GM20000 (cell line): ENCODE results near the gene PIPOX.
"Not testable (repeated sequence)": the region's sequence is repeated elsewhere in the genome, so short reads cannot be mapped to it uniquely, and the experiment has no call there.

Experiments
- DNase-seq: peaks from one replicate; pipeline ENCODE4 v3.0.0; 2012; ENCODE audit warnings: low spot score
- TF ChIP-seq, protein P1 (sequence below): IDR thresholded peaks from 2 replicates; pipeline ENCODE4 v1.5.1; 2012; ENCODE audit warnings: mild to moderate bottlenecking, control low read depth; ENCODE audit errors: extremely low read depth, missing control alignments

The PIPOX gene

DNA sequence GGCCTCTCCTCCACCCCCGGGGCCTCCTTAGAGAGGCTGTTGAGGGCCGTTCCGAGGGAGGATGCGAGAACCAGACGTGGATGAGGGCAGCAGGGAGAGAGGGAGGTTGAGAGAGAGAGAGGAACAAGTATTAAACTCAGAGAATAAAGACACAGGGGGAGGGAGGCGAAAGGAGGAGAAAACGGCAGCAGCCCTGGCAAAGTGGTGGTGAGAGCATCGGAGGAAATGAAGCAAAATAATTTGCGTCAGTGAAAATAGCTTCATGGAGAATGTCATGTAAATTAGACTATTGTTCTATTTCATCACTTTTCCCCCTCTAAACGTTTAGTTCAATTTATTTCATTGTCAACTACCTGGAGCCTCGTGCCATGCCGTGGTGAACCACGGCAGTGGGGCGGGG lies 38.0 kb downstream of the PIPOX start:
- no peak for DNase-seq
- TF ChIP-seq, protein P1, sequence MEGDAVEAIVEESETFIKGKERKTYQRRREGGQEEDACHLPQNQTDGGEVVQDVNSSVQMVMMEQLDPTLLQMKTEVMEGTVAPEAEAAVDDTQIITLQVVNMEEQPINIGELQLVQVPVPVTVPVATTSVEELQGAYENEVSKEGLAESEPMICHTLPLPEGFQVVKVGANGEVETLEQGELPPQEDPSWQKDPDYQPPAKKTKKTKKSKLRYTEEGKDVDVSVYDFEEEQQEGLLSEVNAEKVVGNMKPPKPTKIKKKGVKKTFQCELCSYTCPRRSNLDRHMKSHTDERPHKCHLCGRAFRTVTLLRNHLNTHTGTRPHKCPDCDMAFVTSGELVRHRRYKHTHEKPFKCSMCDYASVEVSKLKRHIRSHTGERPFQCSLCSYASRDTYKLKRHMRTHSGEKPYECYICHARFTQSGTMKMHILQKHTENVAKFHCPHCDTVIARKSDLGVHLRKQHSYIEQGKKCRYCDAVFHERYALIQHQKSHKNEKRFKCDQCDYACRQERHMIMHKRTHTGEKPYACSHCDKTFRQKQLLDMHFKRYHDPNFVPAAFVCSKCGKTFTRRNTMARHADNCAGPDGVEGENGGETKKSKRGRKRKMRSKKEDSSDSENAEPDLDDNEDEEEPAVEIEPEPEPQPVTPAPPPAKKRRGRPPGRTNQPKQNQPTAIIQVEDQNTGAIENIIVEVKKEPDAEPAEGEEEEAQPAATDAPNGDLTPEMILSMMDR, result no peak

DNA sequence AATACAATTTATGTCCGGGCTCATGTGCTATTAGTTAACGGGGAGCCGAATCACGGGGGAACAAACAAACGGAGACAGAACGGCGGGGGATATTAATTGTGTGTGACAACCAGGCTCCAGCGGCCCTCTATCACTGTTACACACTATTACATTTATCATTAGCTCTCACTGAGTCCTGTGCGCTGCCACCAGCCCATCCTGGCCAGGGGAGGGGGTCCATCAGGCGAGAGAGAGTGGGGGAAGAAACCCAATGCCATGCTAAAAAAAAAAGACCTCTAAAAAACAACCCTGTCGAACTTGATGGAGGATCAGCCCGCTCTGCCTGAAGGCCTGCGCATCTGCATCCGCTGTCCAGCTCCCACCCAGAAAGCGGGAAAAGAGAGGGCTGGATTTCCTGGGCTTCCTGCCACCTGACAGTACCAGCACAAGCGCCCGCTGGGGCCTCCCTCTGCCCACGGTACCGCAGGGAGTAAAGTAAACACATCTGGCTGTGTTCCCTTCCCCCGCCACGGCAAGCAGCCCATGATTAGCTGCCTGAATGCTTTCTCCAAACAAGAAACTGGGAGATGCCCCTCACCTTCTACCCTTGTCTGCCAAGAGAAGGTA lies 41.7 kb downstream of the PIPOX start:
- TF ChIP-seq, protein P1, result no peak
- no peak for DNase-seq

GRCh38 chr17:29085223-29085622 lies 42.3 kb downstream of the PIPOX start:
- TF ChIP-seq, protein P1, result no peak
- no peak for DNase-seq

DNA sequence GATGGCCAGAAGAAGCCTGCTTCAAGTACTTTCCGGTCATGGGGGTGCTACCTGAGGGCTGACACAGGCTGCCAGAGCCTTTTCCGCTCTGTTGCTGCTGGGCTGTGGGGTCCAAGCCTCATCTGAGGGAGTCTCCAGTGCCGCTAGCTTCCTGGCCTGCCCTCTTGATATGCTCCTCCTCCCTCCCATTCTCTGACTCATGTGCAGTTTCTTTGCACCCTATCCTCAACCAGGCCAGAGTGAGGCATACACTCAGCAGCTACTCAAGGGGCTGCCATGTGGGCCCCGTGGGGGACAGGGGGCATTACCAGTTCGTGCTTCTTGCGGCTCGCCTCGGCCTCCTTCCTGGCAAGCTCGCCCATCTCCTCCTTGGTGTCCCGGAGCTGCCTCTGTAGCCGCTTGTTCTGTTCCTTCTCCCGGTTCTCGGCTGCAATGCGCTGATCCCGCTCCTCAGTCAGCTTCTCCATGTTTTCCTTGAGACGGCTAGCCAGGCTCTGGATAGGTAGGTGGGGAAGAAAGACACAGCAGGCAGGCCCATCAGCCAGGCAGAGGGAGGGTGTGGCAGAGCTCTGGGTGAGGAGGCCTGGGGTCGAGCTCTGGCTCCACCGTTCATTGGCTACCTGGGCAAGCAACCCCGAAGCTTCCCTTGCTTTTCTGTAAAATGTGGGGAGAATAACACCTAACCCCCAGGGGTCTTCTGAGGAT lies 43.8 kb downstream of the PIPOX start:
- TF ChIP-seq, protein P1, result no peak
- no peak for DNase-seq

DNA sequence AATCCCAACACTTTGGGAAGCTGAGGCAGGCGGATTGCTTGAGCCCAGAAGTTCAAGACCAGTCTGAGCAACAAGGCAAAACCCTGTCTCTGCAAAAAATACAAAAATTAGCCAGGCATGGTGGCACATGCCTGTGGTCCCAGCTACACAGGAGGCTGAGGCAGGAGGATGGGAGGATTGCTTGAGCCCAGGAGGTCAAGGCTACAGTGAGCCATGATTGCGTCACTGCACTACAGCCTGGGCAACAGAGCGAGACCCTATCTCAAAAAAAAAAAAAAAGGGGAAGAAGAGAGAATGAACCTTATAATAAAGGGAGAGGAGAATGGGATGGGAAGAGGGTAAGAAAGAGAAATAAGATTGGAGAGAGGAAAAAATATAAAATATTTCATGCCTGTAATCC lies 45.8 kb downstream of the PIPOX start:
- not testable (repeated sequence) for DNase-seq

- no peak for DNase-seq
- TF ChIP-seq, protein P1, result no peak
Measured at GRCh38 chr17:29089601-29090044, 46.7 kb downstream of the PIPOX start.

GRCh38 chr17:29090108-29090507 lies 47.2 kb downstream of the PIPOX start:
- TF ChIP-seq, protein P1, result no peak

More at GRCh38 chr17:29090108-29090507, 47.2 kb downstream of the PIPOX start:
- no peak for DNase-seq
